ENCODE measurements around the gene MLC1.

DNA sequence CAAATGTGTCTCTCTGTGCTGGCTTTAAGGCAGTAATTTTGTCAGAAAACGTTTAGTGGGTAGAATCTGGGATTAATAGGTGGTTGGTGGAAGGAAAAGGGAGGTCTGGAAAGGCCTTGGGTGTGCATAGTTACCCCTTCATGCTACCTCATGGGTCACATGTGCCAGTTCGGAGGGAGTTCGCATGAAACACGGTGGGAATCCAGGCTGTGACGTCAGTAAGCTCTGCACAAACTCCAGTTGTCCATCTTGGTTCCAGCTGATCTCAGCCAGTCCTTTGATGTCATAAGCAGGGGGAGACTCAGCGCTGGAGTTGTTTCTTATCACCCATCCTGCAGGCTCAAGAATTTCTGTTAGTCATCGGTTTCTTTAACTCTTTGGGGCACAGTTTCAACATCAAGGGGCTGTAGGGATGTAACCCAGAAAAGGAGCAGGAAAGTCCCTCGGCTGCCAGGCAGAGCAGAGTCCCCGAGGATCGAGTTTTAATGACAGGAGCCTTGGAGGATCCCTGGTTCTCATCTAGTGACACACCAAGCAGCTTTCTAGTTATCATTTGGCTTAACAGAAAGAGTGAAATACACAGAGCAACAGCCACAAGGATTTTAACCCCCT, 33.4 kb upstream of the MLC1 start:
- TF ChIP-seq, protein P1, sequence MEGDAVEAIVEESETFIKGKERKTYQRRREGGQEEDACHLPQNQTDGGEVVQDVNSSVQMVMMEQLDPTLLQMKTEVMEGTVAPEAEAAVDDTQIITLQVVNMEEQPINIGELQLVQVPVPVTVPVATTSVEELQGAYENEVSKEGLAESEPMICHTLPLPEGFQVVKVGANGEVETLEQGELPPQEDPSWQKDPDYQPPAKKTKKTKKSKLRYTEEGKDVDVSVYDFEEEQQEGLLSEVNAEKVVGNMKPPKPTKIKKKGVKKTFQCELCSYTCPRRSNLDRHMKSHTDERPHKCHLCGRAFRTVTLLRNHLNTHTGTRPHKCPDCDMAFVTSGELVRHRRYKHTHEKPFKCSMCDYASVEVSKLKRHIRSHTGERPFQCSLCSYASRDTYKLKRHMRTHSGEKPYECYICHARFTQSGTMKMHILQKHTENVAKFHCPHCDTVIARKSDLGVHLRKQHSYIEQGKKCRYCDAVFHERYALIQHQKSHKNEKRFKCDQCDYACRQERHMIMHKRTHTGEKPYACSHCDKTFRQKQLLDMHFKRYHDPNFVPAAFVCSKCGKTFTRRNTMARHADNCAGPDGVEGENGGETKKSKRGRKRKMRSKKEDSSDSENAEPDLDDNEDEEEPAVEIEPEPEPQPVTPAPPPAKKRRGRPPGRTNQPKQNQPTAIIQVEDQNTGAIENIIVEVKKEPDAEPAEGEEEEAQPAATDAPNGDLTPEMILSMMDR (IDR thresholded peaks at IDR 0.05), result no peak
- no peak for TF ChIP-seq POLR2A (IDR thresholded peaks at IDR 0.05)

Data from body of pancreas (tissue), 4 donors.